DMS 273 treated with DMSO at 0.1 percent for 48 hours (cell line): ENCODE data around the gene MSRB3.

Experiments
- DNase-seq: peaks from one replicate; lab custom pipeline; 2025; lab: John Stamatoyannopoulos, UW

MSRB3 gene

GRCh38 chr12:65325183-65325582 lies 46.7 kb downstream of the MSRB3 start:
- no peak for DNase-seq

DNA sequence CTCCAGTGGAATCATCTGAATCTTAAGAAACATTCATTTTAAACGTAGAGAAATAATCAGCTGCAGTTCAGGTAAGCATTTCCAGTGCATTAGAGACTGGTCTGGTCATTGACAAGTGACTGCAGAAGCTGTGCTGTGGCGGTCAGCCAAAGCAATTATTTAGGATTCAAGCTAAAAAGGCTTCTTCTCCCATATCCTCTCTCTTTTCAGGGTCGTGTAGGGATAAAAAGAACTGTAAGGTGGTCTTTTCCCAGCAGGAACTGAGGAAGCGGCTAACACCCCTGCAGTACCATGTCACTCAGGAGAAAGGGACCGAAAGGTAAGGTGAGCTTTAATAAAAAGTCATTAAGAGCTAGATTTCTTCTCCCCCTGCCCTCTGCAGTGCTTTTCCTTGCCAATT lies 48.1 kb downstream of the MSRB3 start:
- DNase-seq, result no peak

DNA sequence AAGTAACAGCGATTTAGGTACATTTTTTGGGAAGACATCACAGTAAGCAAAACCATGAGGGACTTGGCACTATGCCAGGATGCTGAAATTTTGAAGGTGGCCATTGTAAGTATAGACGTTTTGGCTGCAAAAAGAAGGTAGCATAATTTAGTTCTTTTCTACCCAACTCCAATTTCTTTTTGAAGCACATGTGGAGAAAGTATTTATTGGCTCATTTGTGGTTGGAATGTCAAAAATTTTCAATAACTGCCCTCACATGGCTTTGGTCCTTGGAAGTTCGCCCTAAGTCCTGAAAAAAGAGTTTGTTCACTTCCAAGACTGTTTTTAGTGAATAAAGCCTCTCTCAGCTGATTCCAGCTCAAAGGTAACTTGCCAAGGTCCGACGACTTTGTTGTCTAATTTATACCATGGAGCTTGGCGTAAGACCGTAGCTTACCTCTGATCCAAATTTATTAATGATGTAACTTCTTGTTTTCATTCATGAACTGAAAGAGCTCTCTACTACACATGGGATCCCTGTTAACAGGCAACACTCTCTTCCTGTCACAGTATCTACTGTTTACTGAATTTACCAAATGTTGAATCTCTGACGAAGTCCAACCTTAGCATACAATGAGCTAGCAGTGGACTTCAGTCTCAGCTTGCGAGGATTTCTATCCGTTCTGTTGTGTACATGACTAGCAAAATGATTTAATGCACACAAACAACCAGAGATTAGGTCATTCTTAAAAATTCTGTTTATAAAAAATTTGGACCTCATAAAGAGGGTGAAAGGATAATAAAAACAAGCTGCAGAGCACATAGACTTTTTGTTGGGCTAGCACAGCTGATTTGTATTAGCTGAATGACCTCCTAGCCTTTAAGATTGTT lies 49.0 kb downstream of the MSRB3 start:
- DNase-seq, result no peak

DNA sequence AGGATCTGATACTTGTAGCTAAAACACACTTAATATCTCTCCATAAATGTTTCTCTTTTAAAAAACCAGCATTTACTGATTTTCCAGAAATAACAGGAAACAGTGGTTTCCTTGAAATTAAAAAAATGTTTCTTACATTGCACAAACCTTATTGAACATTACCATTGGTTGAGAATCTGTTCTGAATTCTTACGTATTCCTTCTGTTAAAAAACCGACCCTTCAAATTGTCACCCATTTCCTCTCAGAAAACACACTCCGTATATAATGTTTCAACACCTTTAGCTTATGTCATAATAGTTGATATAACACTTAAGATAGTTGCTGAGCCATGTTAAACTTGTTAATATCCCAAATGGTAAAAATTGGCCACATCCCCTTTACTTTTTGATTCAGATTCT lies 51.2 kb downstream of the MSRB3 start:
- no peak for DNase-seq

DNA sequence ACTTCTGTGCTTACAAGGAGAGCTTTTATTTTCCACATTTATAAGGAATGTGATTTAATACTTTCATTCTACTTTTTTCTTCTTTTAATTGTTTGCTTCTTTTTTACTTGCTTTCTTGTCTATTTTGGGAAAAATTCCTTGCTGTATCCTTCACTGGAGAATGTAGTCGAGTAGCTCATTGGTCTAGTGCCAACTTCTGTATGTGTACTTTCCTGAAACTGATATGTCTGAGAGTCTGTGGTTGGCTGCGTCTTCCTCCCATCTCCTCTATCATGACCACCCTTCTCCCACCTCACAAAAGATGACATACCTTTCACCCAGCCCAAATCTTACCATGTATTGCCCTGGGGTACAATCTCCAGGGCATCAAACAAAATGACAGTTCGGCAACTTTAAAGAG lies 51.8 kb downstream of the MSRB3 start:
- DNase-seq, result no peak

GRCh38 chr12:65331456-65331855 lies 53.0 kb downstream of the MSRB3 start:
- DNase-seq, result no peak

GRCh38 chr12:65333649-65334048 lies 55.2 kb downstream of the MSRB3 start:
- DNase-seq, result no peak

GRCh38 chr12:65334521-65334920 lies 56.0 kb downstream of the MSRB3 start:
- no peak for DNase-seq

GRCh38 chr12:65335021-65335714 lies 56.7 kb downstream of the MSRB3 start:
- no peak for DNase-seq

DNA sequence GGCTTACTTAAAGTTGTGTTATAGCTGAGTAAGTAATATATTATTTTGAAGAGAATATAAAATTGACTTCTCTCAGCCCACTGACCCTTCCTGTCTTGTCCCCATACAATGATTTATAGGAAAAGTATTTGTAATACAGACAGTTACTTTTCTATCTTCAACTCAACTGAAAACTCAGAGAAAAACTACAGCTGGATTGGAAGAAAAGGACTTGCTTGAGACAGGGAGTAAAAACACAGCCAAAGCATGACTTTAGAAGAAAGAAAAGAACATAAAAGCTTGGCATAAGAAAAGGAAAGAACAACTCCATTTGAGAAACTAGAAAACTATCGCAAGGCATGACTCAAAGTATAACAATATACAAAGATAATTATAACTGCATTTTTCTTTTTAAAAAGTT lies 57.5 kb downstream of the MSRB3 start:
- no peak for DNase-seq

DNA sequence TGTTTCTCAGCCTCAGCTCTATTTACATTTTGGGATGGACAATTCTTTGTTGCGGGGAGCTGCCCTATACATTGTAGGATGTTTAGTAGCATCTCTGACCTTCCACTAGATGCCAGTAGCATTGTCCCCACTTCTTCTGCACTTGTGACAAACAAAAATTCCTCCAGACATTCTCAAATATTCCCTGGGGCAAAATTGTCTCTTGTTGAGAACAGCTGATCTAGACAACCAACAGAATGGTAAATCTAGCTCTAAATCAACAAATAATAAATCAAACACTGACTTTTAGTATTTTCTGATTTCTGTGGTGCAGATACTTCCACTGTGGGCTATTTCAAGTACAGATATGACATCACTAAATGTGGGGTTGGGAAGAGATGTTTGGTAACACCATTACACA lies 60.7 kb downstream of the MSRB3 start:
- no peak for DNase-seq

GRCh38 chr12:65343230-65343629 lies 64.7 kb downstream of the MSRB3 start:
- no peak for DNase-seq

- no peak for DNase-seq
These were observed 65.3 kb downstream of the MSRB3 start for GRCh38 chr12:65343801-65344200.

DNA sequence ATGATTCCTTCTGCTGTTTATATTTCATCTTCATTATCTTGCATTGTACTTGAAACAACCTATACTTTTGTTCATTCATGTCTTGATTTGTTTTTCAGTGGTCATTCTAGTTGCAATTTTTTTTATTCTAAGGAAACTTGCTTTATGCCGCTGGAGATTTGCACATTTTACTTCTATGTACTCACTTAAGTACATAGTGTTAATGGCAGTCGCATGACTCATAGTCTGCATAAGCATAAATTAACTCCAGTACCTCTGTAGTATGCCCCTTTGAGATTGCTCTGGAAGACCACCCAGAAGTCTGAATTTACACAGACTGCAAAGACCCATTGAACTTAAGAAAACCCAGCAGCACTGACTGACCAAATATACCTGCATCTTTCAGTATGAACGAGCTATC lies 77.0 kb downstream of the MSRB3 start:
- no peak for DNase-seq

DNA sequence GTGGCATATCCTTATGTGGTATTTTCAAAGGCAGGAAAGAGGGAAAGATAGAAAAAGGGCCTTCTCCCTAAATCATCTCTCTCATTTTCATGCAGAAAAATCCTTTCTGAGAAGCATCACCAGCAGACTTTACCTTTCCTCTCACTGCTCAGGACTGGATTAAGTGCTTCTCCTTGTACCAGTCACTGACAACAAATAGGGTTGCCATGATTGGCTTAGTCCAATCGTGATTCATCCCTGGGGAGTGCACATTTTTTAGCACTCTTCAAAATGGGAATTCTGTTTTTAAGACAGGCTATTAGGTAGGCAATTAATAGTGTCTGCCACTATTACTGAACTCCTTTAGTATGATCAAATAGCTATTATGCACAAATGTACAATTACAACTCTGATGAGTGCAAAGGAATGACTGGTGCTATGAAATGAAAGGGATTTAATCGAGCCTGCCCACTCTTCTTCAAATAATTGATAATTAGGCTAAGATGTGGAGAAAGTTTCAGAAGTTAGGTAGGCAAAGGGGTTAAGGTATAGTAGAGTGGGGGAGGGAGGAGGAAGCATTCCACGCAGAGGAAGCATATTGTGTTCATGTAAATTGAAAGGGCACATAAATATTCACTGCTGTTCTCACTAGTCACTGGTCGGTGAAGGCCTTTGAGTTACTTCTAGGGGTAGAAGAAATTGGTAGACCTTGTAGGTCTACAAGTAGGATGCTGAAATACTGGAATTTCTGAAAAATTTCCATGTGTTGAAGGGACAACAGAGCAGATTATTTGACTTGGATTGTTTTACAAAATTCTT lies 84.0 kb downstream of the MSRB3 start:
- DNase-seq, result no peak

DNA sequence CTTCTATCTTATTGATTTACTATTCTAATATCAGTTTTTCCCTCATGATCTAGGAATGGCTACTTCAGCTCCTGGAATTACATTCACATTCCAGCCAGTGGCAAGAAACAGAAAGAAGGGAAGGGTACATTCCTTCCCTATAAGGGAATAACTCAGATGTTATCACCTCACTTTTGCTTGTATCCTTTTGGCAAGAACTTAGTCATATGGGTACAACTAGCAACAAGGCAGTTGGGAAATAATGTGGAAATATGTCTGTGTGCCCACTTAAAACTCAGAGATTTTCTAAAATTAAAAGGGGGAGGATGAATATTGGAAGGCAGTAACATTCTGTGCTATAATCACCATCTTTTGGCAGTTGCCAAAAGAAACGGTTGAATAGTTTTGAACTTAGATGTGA lies 85.6 kb downstream of the MSRB3 start:
- no peak for DNase-seq

- DNase-seq, result no peak
These were observed 88.9 kb downstream of the MSRB3 start for GRCh38 chr12:65367396-65367795.

- no peak for DNase-seq
These were observed 89.6 kb downstream of the MSRB3 start for GRCh38 chr12:65368055-65368454.

DNA sequence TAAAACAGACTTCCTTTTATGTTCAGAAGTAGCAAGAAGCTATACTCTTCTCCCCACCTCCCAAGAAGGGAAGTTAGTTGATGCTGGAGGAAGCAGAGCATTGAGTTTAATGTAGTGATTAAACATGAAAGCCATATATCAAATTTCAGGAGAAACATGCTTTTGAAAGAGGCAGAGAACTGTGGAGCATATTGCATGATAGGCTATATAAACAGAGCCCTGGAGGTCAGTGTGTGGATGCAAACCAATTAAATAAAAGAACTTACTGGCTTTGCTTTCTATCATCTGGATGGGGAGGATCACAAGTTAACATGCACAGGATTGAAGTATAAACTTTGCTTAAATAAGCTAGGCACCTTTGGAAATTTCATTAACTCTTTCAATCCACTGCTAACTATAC lies 94.1 kb downstream of the MSRB3 start:
- no peak for DNase-seq

GRCh38 chr12:65384240-65384639 lies 105.8 kb downstream of the MSRB3 start:
- no peak for DNase-seq

- DNase-seq, result no peak
These were observed 108.9 kb downstream of the MSRB3 start for GRCh38 chr12:65387396-65387795.

GRCh38 chr12:65389436-65389835 lies 111.0 kb downstream of the MSRB3 start:
- DNase-seq, result no peak

DNA sequence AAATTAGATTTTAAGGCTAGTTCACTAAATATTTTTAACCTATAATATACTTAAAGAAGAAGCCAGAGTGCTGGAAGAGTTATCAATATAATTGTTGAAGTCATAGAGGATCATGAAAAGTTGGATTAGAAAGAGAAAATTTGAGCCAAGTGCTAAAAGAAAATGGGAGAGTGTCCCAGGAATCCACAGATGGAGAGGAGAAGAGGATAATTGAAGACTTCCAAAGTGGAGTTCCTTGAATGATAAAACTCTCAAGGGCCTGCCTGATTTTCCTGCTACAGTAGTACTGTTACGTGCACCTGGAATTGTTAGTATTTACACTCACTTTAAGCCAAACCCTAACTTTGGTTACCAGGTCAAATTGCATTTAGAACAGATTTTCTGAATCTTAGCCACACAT lies 113.2 kb downstream of the MSRB3 start:
- no peak for DNase-seq
